Calu3 (cell line): Measurements from ENCODE around the gene GANC. TPM values are rescaled to one million over a fixed set of nuclear protein-coding genes. Genes with fewer than 3 reads are reported as not detected.

Source experiments
- BruUV-seq: library from RNA; stranded (reverse); fragments of 400-500 nt; replicated peaks from 2 replicates; lab custom pipeline; 2021; lab: Mats Ljungman, UMichigan
- CTCF ChIA-PET: fragments of 300-600 bp; sonication (Branson Sonifier 250); formaldehyde crosslinking; loops from one replicate; lab custom pipeline; 2022; ENCODE audit warnings: antibody characterized with exemption; lab: Charles Lee
- DNase-seq: peaks from one replicate; pipeline ENCODE4 v3.0.0; 2022
- H3K27ac Mint-ChIP-seq: one replicate; pipeline ENCODE4 v1.8.0; 2022; ENCODE audit warnings: mixed read lengths; ENCODE audit not compliant: unreplicated experiment
- H3K27me3 Mint-ChIP-seq: one replicate; pipeline ENCODE4 v1.8.0; 2022; ENCODE audit warnings: mixed read lengths; ENCODE audit not compliant: unreplicated experiment
- H3K36me3 Mint-ChIP-seq: one replicate; pipeline ENCODE4 v1.8.0; 2022; ENCODE audit warnings: mild to moderate bottlenecking, moderate library complexity, mixed read lengths; ENCODE audit not compliant: insufficient read depth, unreplicated experiment
- H3K4me1 Mint-ChIP-seq: one replicate; pipeline ENCODE4 v1.8.0; 2022; ENCODE audit warnings: mild to moderate bottlenecking, low read depth, mixed read lengths; ENCODE audit not compliant: unreplicated experiment
- H3K4me3 Mint-ChIP-seq: one replicate; pipeline ENCODE4 v1.8.0; 2022; ENCODE audit warnings: mild to moderate bottlenecking, low read depth, moderate library complexity, mixed read lengths; ENCODE audit not compliant: unreplicated experiment
- H3K9me3 Mint-ChIP-seq: one replicate; pipeline ENCODE4 v1.8.0; 2022; ENCODE audit warnings: low read depth, mixed read lengths; ENCODE audit not compliant: unreplicated experiment
- CTCF ChIP-seq: fragments of 200-600 bp; IDR thresholded peaks from one replicate; pipeline ENCODE4 v1.8.0; 2022; ENCODE audit warnings: antibody characterized with exemption; ENCODE audit not compliant: unreplicated experiment
- intact Hi-C: fragments of 100-400 bp; cut with micrococcal nuclease; formaldehyde crosslinking; loops from one replicate; pipeline ENCODE4 v1.10.0; 2022; ENCODE audit not compliant: unreplicated experiment
- total RNA-seq: library from RNA; stranded (reverse); gene quantifications from 2 replicates; pipeline ENCODE4 v1.2.3, GENCODE V29; 2022

Gene GANC
- total RNA-seq, 1 experiment from 2014 or later = 10.8 TPM

GRCh38 chr15:42275780-42276391 is 2.9 kb downstream of the GANC start:
- H3K36me3 Mint-ChIP-seq = peaks cover 22% of the 10 kb centered on the region
- H3K27me3 Mint-ChIP-seq = no peaks in the 10 kb centered on the region
- peak overlapping the region; percentile 88 for H3K27ac Mint-ChIP-seq
- CTCF ChIA-PET = no interaction called here
- no peak for DNase-seq
- no TSS peak for BruUV-seq
- intact Hi-C loops = no loop called here
- no peak for TF ChIP-seq CTCF
- H3K4me1 Mint-ChIP-seq = no peaks in the 10 kb centered on the region
- H3K9me3 Mint-ChIP-seq = no peaks in the 10 kb centered on the region
- peak overlapping the region; percentile 88 for H3K4me3 Mint-ChIP-seq

GRCh38 chr15:42276762-42277161 is 3.8 kb downstream of the GANC start:
- BruUV-seq = no TSS peak
- Mint-ChIP-seq H3K9me3 (no peaks in the 10 kb centered on the region), H3K27me3 (no peaks in the 10 kb centered on the region), H3K27ac (no peak overlapping the region), H3K4me3 (no peak overlapping the region), H3K4me1 (no peaks in the 10 kb centered on the region), H3K36me3 (peaks cover 22% of the 10 kb centered on the region)
- TF ChIP-seq CTCF = no peak
- intact Hi-C loops = no loop called here
- CTCF ChIA-PET = no interaction called here
- DNase-seq = no peak

- no peak overlapping the region for H3K27ac Mint-ChIP-seq
- CTCF ChIA-PET = no interaction called here
- BruUV-seq = no TSS peak
- peaks cover 5% of the 10 kb centered on the region for H3K36me3 Mint-ChIP-seq
- H3K4me1 Mint-ChIP-seq = no peaks in the 10 kb centered on the region
- intact Hi-C loops = no loop called here
- no peak overlapping the region for H3K4me3 Mint-ChIP-seq
- no peaks in the 10 kb centered on the region for H3K9me3 Mint-ChIP-seq
- no peak for DNase-seq
- TF ChIP-seq CTCF = no peak
- no peaks in the 10 kb centered on the region for H3K27me3 Mint-ChIP-seq
Observed at GRCh38 chr15:42279234-42279723, 6.3 kb downstream of the GANC start.

GRCh38 chr15:42282344-42282743 is 9.3 kb downstream of the GANC start:
- H3K27me3 Mint-ChIP-seq = no peaks in the 10 kb centered on the region
- no TSS peak for BruUV-seq
- peaks cover 14% of the 10 kb centered on the region for H3K4me1 Mint-ChIP-seq
- no peak for DNase-seq
- H3K9me3 Mint-ChIP-seq = no peaks in the 10 kb centered on the region
- intact Hi-C loops = no loop called here
- CTCF ChIA-PET = interaction anchor here (0.5 kb wide), 1 partner anchor 1439 kb away, joined by 3 read pairs; no protein-coding TSS in a partner anchor
- no peak for TF ChIP-seq CTCF
- H3K27ac Mint-ChIP-seq = no peak overlapping the region
- no peaks in the 10 kb centered on the region for H3K36me3 Mint-ChIP-seq
- H3K4me3 Mint-ChIP-seq = no peak overlapping the region
